Fibroblast of skin of abdomen (primary cell): ENCODE results near the gene ST8SIA6.
"Not testable (repeated sequence)": the region's sequence is repeated elsewhere in the genome, so short reads cannot be mapped to it uniquely, and the experiment has no call there.

ENCODE experiments used
- DNase-seq: peaks from one replicate; pipeline ENCODE4 v3.0.0-alpha.2; 2013

The ST8SIA6 gene

GRCh38 chr10:17456032-17456548 lies 1.7 kb upstream of the ST8SIA6 start:
- DNase-seq: no peak

- no peak for DNase-seq
These were observed 673 bp upstream of the ST8SIA6 start for GRCh38 chr10:17455015-17455520.

- no peak for DNase-seq
These were observed 863 bp downstream of the ST8SIA6 start for GRCh38 chr10:17453373-17454091.

- no peak for DNase-seq
These were observed 1.4 kb downstream of the ST8SIA6 start for GRCh38 chr10:17453035-17453372.

- no peak for DNase-seq
These were observed 2.1 kb downstream of the ST8SIA6 start for GRCh38 chr10:17452060-17452841.

- DNase-seq: no peak
These were observed 4.4 kb downstream of the ST8SIA6 start for GRCh38 chr10:17450024-17450423.

GRCh38 chr10:17445400-17445998 lies 8.9 kb downstream of the ST8SIA6 start:
- DNase-seq: no peak

- DNase-seq: no peak
These were observed 10.0 kb downstream of the ST8SIA6 start for GRCh38 chr10:17444388-17444714.

GRCh38 chr10:17443707-17444387 lies 10.5 kb downstream of the ST8SIA6 start:
- no peak for DNase-seq

- no peak for DNase-seq
These were observed 15.8 kb downstream of the ST8SIA6 start for GRCh38 chr10:17438583-17438982.

- not testable (repeated sequence) for DNase-seq
These were observed 17.8 kb downstream of the ST8SIA6 start for GRCh38 chr10:17436578-17436977.

GRCh38 chr10:17435953-17436352 lies 18.4 kb downstream of the ST8SIA6 start:
- DNase-seq: no peak

- DNase-seq: no peak
These were observed 19.2 kb downstream of the ST8SIA6 start for GRCh38 chr10:17435187-17435586.

- DNase-seq: peak; percentile 12
These were observed 21.7 kb downstream of the ST8SIA6 start for GRCh38 chr10:17432723-17433122.

- DNase-seq: peak; percentile 47
These were observed 22.5 kb downstream of the ST8SIA6 start for GRCh38 chr10:17431871-17432311.

GRCh38 chr10:17430647-17431355 lies 23.6 kb downstream of the ST8SIA6 start:
- peak; percentile 76 for DNase-seq

GRCh38 chr10:17429490-17429889 lies 24.9 kb downstream of the ST8SIA6 start:
- no peak for DNase-seq

GRCh38 chr10:17428351-17429097 lies 25.9 kb downstream of the ST8SIA6 start:
- DNase-seq: no peak

GRCh38 chr10:17427666-17428350 lies 26.6 kb downstream of the ST8SIA6 start:
- no peak for DNase-seq

GRCh38 chr10:17427201-17427600 lies 27.2 kb downstream of the ST8SIA6 start:
- DNase-seq: no peak
